ENCODE results near the gene LEFTY2.

The LEFTY2 gene

DNA sequence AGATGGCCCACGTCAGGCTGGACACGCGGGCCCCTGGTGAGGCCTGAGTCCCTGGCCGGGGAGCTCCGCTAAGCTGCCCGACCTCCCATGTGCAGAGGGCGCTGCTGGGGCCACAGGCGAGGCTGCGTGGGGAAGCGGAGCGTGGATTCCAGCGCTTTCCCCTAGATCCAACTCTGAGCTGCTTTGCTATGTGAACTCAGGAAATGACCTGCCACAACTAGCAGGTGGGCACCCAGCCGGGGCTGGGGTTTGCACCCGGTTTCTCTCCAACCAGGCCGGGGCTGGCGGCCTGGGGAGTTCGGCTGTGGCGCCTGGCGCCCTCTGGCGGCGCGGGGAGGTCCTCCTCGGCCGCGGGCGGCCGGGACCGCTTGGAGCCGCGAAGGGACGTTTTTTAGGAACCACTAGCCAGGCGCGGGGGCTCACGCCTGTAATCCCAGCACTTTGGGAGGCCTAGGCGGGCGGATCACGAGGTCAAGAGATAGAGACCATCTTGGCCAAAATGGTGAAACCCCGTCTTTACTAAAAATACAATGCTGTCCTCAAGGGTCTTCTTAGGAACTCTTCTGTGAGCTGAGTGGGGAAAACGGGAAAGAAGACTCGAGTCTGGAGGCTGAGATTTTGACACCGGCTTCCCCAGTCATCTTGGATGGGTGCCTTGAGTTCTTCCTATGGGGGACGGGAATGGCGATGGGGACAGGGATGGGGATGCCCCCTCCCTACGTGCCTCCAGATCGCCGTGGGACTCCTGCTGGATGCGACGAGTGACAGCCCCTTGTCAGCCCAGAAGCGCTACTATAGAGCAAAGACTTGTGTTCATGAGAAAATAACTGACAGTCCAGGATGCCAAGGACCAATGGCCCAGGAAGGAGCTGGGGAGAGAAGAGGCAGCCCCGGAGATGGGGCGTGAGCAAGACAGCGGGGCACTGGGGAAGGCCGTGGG is 29.6 kb downstream of the LEFTY2 start:
- no peak overlapping the region for H3K4me3 ChIP-seq (ENCODE audit: low read depth, low read length)
- DNase-seq (ENCODE audit: low read depth) = no peak

DNA sequence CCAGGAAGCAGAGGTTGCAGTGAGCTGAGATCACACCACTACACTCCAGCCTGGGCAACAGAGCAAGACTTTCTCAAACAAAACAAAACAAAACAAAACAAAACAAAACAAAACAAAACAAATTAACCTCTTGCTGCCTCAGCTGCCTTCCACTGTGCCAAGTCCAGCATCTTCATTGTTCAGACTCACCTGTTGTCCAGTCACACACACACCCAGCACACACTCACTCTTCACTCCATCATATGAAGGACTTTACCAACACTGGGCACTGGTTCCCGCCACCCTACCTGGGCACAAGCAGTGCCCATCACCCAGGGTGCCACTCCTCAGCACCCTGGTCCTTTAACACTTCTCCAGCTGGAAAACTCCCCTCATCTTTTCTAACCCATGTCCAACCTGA is 31.5 kb downstream of the LEFTY2 start:
- no peak for DNase-seq (ENCODE audit: low read depth)
- H3K4me3 ChIP-seq (ENCODE audit: low read depth, low read length) = no peak overlapping the region

DNA sequence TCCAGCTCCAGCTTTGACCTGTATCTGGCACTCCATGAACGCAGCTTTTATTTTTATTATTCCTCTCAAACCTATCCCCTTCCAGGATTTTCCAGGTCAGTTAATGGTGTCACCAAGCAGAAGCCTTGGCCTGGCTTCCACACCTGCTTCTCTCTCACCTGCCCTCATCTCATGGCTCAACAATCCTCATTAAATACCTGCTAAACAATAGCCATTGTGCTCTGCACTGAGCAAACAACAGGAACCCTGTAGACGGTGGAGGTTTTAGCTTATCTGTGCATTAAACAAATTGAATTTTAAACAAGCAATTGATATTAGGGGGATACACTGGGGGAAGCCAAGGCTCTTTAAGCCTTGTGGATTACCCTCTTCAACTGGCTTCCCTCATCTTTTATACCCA is 32.2 kb downstream of the LEFTY2 start:
- DNase-seq (ENCODE audit: low read depth) = no peak
- no peak overlapping the region for H3K4me3 ChIP-seq (ENCODE audit: low read depth, low read length)

DNA sequence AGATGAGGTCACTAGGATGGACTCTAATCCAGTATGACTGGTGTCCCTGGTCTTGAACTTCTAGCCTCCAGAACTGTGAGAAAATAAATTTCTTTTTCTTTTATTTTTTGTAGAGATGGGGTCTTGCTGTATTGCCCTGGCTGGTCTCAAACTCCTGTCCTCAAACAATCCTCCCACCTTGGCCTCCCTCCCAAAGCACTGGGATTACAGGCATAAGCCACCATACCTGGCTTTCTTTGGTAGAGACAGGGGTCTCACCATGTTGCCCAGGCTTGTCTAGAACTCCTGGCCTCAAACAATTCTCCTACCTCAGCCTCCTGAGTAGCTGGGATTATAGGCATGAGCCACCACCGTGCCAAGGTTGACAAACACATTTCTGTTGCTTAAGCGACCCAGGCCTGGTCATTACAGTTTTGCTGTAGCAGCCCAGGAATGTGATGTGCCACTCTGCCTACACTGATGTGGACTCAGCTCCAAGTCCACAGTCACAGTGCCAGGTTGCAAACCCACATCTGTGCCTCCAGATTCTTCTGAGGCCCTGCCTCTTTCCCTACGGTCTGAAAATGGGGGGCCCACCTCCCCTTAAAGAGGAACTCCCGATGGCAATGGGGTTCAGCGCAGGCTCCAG is 32.9 kb downstream of the LEFTY2 start:
- no peak overlapping the region for H3K4me3 ChIP-seq (ENCODE audit: low read depth, low read length)
- DNase-seq (ENCODE audit: low read depth) = no peak

DNA sequence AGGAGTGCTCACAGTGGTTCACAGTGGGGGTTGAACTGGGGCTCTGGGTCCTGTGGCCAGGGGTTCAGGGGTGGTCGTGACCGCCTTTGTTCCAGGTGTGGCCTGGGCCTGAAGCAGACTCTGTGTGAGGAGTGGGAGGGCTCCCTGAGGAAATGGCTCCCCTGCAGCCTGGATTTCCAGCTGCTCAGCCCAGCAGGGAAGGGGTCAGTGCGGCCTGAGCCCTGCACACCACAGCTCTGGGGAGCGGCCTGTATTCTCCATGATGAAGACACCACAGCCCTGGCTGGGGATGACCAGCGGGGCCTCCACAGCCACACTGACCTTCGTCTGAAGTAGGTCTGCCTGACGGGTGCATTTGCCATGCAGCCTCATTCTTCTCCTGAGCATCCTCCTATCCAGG is 33.7 kb downstream of the LEFTY2 start:
- no peak overlapping the region for H3K4me3 ChIP-seq (ENCODE audit: low read depth, low read length)
- DNase-seq (ENCODE audit: low read depth) = no peak

DNA sequence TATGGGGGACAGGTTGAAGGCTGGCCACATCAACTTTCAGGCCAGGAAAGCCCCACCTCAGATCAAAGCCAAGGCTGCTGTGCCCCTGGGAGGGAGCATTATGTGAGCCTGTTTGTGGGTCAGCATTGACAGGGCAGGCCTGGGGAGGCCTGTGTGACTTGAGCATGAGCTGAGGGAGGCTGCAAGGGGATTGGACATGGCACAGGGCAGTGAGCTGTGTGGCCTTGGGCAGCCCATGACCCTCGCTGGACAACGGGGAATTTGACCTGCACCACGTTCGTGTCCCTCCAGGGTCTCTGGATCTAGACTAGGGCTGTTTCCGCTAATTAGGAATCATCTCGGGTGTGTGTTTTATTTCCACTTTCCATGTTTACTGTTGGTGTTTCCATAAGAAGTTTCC is 34.6 kb downstream of the LEFTY2 start:
- H3K4me3 ChIP-seq (ENCODE audit: low read depth, low read length) = no peak overlapping the region

DNA sequence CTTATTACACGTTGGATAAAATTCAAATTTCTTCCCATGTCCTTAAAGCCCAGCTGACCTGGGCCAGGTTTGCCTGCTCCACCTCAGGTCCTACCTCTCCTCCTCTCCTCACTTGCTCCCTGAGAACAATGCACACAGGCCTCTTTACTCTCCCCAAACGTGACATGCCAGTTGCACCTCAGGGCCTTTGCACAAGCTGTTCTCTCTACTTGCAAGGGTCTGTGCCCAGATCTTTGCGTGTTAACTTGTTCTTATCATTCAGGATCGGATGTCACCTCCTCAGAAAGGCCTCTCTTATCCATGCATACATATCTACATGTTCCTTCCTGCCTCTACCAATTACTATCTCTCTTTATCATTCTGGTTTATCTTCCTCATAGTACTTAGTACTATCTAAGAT is 37.4 kb downstream of the LEFTY2 start:
- DNase-seq (ENCODE audit: low read depth) = no peak
- no peak overlapping the region for H3K4me3 ChIP-seq (ENCODE audit: low read depth, low read length)

More for the DNA sequence above, 34.6 kb downstream of the LEFTY2 start:
- DNase-seq (ENCODE audit: low read depth) = no peak

DNA sequence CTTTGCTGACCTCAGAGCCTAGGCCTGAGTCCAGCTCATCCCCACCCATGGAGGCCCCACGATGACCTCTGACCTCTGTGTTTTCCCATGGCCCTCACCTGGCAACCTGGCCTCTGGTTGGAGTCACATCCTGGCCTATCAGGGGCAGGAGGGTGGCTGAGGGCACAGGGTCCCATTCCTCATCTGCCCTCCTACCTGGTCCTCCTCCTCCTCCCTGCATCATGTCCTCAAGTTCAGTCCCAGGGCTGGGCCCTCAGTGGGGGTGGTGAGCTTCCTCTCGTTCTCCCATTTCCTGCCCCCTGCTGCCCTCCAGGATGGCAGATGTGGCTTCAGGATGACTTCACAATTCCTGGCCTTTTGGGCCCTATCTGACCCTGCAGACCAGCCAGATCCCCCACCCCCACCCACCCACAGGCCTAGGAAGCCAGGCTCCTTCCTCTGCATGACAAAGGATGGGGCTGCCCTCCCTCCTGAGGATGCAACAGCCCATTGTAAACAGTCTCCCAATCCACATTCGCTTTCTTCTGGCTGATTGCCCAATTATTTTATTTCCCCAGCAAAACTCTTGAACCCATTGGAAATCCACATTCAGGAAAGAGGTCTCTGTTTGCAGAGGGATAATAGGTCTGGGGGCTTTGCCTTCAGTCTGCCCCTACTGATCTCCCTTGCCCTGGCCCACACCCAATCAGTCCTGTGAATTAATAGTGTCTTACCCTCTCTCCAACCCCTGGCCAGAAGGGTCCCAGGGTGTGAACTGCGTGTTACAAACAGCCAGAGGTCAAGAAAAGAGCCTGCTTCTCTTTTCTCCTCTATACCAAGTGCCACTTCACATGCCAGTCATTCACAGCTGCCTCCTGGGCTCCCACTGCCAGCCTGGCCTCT is 41.7 kb downstream of the LEFTY2 start:
- DNase-seq (ENCODE audit: low read depth) = no peak
- H3K4me3 ChIP-seq (ENCODE audit: low read depth, low read length) = no peak overlapping the region

DNA sequence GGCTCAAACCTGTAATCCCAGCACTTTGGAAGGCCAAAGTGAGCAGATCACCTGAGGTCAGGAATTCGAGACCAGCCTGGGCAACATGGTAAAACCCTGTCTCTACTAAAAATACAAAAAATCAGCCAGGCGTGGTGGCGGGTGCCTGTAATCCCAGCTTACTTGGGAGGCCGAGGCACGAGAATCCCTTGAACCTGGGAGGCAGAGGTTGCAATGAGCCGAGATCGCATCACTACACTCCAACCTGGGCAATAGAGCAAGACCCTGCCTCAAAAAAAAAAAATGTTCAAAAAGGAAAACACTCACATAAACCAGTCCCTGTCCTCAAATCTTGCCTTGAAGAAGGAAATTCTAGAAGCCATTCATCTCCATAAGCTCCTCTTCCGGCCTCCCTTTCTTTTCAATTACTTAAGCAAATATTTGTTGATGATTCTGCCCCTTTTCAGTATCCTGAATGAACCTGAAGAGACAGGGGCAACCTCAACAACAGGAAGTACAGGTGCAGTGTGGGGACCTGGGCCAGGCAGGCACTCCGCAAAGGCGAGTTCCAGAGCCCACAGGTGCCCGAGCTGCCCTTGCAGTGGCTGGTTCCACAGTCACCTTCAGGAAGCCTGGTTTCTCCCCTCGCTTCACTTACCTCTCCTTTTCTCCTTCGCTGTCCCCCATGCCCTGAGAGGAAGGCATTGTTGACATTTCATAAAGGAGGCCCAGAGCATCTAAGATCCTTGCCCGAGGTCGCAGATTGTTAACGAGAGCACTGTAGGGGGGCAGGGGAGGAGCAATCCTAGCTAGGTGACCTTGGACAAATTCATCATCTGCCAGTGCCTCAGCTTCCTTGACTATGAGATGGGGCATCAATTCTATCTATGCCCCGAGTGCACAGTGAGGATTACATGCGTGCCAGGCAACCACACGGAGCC is 43.2 kb downstream of the LEFTY2 start:
- no peak for DNase-seq (ENCODE audit: low read depth)
- H3K4me3 ChIP-seq (ENCODE audit: low read depth, low read length) = no peak overlapping the region

DNA sequence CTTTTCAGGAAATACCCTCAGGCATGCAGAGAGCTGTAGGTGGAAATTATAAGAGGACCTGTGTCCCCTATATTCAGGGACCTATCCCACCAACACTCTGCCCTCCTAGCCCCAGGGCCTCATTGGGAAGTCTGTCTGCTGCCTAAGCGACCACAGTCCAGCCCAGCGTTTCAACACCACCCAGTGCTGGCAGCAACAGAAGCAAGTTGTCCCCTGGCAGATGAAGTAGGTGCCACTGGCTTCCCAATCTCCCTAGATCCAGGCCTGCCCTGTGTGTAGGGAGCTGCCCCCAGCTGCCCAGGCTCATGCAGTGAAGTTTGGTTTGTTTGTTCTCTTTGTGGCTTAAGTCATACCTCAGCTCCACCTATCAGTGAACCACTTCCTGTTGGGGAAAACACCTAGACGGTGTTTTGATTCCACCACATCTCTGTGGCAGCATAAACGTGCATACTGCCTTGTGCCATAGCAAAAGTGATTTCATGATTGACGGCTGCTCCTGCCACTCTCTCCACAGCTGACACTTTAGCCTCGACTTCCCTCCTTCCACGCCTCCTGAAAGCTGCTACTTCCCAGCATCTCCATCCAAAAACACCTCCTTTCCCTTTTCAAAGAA is 44.0 kb downstream of the LEFTY2 start:
- no peak for DNase-seq (ENCODE audit: low read depth)
- H3K4me3 ChIP-seq (ENCODE audit: low read depth, low read length) = no peak overlapping the region

DNA sequence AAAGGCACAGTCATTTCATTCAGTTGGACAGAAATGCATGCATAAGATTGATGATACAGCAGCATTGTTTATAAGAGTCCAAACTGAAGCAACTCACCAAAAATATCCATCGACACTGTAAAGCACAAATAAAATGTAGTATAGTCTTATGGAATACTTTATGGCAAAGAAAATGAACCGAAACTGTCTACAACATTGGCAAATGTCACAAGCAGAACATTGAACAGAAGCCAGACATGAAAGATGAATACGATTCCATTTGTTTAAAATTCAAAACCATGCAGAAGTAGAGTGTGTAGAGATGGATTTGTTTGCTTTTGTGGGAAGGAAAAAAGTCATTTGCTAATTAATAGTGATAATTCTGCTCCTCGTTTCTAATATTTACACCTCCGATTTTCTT is 44.5 kb downstream of the LEFTY2 start:
- no peak for DNase-seq (ENCODE audit: low read depth)
- H3K4me3 ChIP-seq (ENCODE audit: low read depth, low read length) = no peak overlapping the region

DNA sequence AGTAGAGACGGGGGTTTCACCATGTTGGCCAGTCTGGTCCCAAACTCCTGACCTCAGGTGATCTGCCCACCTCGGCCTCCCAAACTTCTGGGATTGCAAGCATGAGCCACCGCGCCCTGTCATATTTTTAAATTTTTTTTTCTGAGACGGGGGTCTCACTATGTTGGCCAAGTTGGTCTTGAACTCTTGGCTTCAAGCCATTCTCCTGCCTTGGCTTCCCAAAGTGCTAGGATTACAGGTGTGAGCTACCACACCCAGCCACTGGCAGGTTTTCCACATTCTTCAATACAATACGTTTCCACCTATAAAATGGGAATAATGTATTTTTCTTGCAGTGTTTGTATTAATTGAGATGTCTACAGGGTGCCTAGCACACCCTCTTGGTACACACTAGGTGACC is 48.7 kb downstream of the LEFTY2 start:
- H3K4me3 ChIP-seq (ENCODE audit: low read depth, low read length) = no peak overlapping the region
- DNase-seq (ENCODE audit: low read depth) = no peak

DNA sequence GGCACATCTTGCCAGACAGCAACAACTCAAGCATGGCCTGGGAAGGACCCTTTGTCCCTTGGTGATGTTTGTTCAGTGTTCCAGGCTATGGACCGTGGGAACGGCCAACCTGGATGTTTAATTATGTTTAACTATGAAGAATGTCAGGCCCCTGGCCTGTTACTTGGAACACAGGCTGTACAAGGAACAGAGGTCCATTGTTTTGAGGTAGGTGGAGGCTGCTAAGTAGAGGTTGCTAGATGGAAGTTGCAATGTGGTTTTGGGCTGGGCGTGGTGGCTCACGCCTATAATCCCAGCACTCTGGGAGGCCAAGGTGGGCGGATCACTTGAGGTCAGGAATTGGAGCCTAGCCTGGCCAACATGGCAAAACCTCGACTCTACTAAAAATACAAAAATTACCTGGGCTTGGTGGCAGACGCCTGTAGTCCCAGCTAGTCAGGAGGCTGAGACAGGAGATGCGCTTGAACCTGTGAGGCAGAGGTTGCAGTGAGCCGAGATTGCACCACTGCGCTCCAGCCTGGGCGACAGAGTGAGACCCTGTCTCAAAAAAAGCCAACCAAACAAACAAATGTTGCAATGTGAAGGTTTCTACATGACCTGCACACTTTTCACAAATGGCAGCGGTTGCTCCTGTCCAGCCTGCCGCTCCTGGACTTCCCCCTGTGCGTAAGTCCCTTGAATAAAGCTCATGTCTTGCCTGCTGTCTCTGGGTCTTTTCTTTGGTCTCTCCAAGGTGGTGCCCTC is 49.6 kb downstream of the LEFTY2 start:
- no peak for DNase-seq (ENCODE audit: low read depth)
- H3K4me3 ChIP-seq (ENCODE audit: low read depth, low read length) = no peak overlapping the region

DNA sequence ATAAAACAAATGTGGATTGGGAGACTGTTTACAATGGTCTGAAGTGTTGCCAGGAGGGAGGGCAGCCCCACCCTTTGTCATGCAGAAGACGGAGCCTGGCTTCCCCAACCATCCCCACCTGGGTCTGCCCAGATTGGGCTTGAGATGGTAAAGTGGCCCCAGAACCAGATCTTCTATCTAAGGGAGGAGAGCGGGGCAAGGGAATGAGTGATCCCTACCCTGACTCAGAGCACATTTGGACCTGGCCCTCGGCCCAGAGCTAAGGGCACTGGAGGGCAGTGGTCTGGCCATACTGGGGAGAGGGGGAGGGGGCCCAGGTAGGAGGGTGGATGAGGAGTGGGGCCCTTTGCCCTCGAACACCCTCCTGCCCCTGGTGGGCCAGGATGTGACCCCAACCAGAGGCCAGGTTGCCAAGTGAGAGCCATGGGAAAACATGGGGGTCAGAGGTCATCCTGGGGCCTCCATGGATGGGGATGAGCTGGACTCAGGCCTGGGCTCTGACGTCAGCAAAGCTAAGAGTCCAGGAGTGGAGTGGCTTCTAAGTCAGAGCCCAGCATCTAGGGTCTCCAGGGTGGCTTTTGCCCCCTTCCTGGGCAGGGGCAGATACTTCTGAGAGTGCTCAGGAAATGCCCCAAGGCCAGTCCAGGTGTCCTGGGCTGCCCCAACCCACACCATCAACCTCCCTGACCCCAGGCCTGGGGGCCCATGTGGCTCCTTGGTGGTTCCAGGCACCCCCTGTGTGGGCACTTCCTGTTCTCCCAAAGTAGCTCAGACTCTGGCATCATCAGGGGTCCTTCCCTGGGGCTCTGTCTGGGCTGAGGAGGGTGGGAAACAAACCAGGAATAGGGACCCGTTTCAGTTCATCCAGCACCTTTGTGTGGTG is 50.4 kb downstream of the LEFTY2 start:
- no peak overlapping the region for H3K4me3 ChIP-seq (ENCODE audit: low read depth, low read length)
- DNase-seq (ENCODE audit: low read depth) = no peak

DNA sequence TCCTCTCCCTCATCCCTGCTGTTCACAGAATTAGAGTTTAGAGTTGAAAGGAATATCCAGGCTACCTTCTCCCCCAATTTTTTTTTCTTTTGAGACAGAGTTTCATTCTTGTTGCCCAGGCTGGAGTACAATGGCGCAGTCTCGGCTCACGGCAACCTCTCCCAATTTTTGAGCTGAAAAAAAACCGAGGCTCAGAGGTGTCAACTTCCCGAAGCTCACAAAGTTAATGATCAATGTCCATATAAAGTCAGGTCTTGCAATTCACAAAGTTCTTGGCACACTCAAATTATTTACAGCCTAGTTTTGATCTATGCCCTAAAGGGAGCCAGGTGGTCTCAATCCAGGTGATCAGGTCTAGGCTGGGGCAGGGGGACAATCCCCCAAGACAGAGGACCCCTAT is 51.3 kb downstream of the LEFTY2 start:
- no peak for DNase-seq (ENCODE audit: low read depth)
- no peak overlapping the region for H3K4me3 ChIP-seq (ENCODE audit: low read depth, low read length)

DNA sequence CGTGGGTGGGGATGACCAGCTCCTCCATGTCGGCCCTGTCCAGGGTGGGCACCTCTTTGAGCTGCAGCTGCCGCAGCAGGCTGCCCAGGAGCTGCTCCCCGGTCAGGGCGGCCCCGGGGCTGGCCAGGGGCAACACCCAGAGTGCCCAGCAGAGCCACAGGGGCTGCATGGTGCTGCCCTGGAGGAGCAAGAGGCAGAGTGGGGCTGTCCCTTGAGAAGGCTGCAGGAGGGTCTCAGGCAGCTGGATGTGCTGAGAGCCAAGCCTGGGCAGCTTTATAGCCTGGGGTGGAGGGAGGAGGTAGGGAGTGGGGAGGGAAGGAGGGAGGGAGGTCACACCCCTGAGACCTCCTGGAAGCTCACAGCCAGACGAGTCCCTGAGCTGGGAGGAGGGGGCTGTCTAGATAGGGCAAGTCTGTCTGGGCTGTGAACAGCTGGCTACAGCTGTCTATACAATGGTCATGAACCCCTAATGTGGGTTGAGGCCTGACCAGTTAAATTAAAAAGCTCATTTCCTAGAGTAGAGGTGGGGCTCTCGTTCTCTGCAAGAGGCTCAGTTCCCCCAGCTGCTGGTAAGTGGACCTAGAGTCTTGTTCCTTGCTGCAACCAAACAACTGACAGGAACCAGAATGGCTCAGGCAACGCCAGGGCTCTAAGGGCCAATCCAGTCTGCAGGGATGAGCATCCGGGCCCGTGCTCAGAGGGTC is 52.0 kb downstream of the LEFTY2 start, which contains the start of gene LEFTY1:
LEFTY1 (minus strand) TSS at position 249 of the 704 bp plus-strand sequence; CDS start at position 169, 80 bp downstream.
- H3K4me3 ChIP-seq (ENCODE audit: low read depth, low read length) = no peak within 1 kb of the TSS
- no peak for DNase-seq (ENCODE audit: low read depth)

Data from skeletal muscle cell (primary cell).